ENCODE data around the gene CFTR. TPM values are rescaled to one million over a fixed set of nuclear protein-coding genes. Genes with fewer than 3 reads are reported as not detected.

CFTR gene
- total and polyA plus RNA-seq, 2 of the 8 experiments (the other 6 are each of a cell fraction or from before 2014, with no cell fraction given) = 1.2 to 1.6 TPM

DNA sequence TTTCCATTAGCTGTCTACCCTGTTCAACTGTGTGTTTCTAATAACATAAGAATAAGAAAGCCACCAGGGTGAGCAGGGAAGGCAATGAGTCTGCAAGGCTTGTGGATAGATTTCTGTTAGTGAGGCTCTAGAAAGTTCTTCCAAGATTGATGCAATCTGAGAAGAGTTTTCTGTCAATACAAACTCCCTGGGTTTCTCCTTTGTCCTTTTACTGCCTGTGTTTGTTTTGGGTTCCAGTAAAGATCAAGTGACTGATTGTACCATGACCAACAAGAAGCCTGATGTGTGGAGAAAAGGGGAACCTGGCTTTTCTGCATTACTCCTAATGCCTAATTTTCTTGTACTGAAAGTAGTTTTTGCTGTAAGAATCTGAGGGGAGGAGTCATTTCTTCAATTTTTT is 139.9 kb downstream of the CFTR start:
- Histone ChIP-seq H4K91ac (replicated peaks; ENCODE audit: insufficient read length, low read length) (no peak overlapping the region), H4K5ac (ENCODE audit: insufficient read length, low read depth, low read length) (no peak overlapping the region), H3K79me1 (ENCODE audit: low read depth, low read length) (no peaks in the 10 kb centered on the region), H2BK20ac (ENCODE audit: low read length) (no peak overlapping the region), H3K4me3 (ENCODE audit: extremely low read depth in 1 of 4, insufficient read depth in 2 of 4, low read depth in 3 of 4, low read length in 4 of 4) (no peak overlapping the region), H3K4ac (replicated peaks; ENCODE audit: insufficient read length, low read depth, low read length) (no peak overlapping the region), H3K9ac (replicated peaks in 1 of 4; ENCODE audit: extremely low read depth in 1 of 4, low read depth in 3 of 4, low read length in 3 of 4) (no peak overlapping the region), H2BK120ac (replicated peaks; ENCODE audit: low read depth, low read length) (no peak overlapping the region), H3K56ac (replicated peaks; ENCODE audit: insufficient read length, low read depth, low read length) (no peak overlapping the region), H3K18ac (ENCODE audit: extremely low read depth, low read length) (no peak overlapping the region), H3K23me2 (ENCODE audit: low read depth, low read length) (no peaks in the 10 kb centered on the region; the same call in 1 of the 2 replicates), H4K8ac (ENCODE audit: extremely low read depth, insufficient read depth, low read length) (no peak overlapping the region), H2AFZ (ENCODE audit: low read length) (no peak overlapping the region), H2BK15ac (ENCODE audit: low read length) (no peak overlapping the region), H3K27ac (ENCODE audit: low read depth, low read length) (no peak overlapping the region), H4K20me1 (replicated peaks in 1 of 2; ENCODE audit: control insufficient read depth in 1 of 2, insufficient read depth in 2 of 2, low read length in 2 of 2) (no peaks in the 10 kb centered on the region), H3K36me3 (ENCODE audit: control insufficient read depth in 2 of 4, insufficient read depth in 4 of 4, low read length in 3 of 4) (no peaks in the 10 kb centered on the region), H3K23ac (ENCODE audit: insufficient read length) (no peak overlapping the region), H3K9me3 (ENCODE audit: insufficient read depth in 2 of 2, low read depth in 1 of 2, low read length in 1 of 2) (no peaks in the 10 kb centered on the region), H2AK5ac (ENCODE audit: low read depth, low read length) (no peak overlapping the region), H3K27me3 (replicated peaks in 1 of 4; ENCODE audit: control insufficient read depth in 3 of 4, extremely low read depth in 1 of 4, insufficient read depth in 3 of 4, low read length in 3 of 4) (peaks cover 0 to 1% (median 0%) of the 10 kb centered on the region in 4 experiments; a peak in 1 of 7 replicates), H3K14ac (ENCODE audit: insufficient read length) (no peak overlapping the region), H2BK12ac (ENCODE audit: low read depth, low read length) (no peak overlapping the region), H3K4me2 (ENCODE audit: insufficient read depth in 1 of 2, low read depth in 2 of 2, low read length in 2 of 2) (no peak overlapping the region; a peak in 1 of 4 replicates), H2BK5ac (ENCODE audit: low read depth, low read length) (no peak overlapping the region), H3K79me2 (ENCODE audit: control insufficient read depth in 1 of 2, insufficient read depth in 2 of 2, low read length in 2 of 2) (no peaks in the 10 kb centered on the region), H3K4me1 (replicated peaks in 1 of 4; ENCODE audit: control insufficient read depth in 3 of 4, insufficient read depth in 4 of 4, low read length in 3 of 4) (no peaks in the 10 kb centered on the region)
- FAIRE-seq (no peak), DNase-seq (ENCODE audit: low read depth in 1 of 2, low spot score in 2 of 2) (no peak)
- TF ChIP-seq ZNF274 (IDR thresholded peaks at IDR 0.05; ENCODE audit: borderline replicate concordance, extremely low read depth, low read length) = no peak
- no peak for TF ChIP-seq SIRT6 (IDR thresholded peaks at IDR 0.05; ENCODE audit: low read length)
- TF ChIP-seq HDAC2 (IDR thresholded peaks at IDR 0.05; ENCODE audit: borderline replicate concordance in 1 of 2, low read depth in 2 of 2, low read length in 2 of 2) = no peak
- TF ChIP-seq CHD1 (IDR thresholded peaks at IDR 0.05; ENCODE audit: low read depth, low read length) = no peak
- no peak for TF ChIP-seq TBP (IDR thresholded peaks at IDR 0.05; ENCODE audit: low read depth, low read length)
- no peak for TF ChIP-seq SIX5 (IDR thresholded peaks at IDR 0.05; ENCODE audit: low read depth, low read length)
- TF ChIP-seq, protein P1, sequence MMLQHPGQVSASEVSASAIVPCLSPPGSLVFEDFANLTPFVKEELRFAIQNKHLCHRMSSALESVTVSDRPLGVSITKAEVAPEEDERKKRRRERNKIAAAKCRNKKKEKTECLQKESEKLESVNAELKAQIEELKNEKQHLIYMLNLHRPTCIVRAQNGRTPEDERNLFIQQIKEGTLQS (IDR thresholded peaks at IDR 0.05; ENCODE audit: insufficient read depth, low read depth, low read length) = no peak
- CTCF ChIA-PET (ENCODE audit: partially characterized antibody) = no interaction called here
- POLR2A ChIA-PET (ENCODE audit: partially characterized antibody) = no interaction called here
